NCI-H1417 treated with DMSO at 0.1 percent for 48 hours (cell line): Measurements from ENCODE around the gene FMC1.
"Not testable (repeated sequence)": the region's sequence is repeated elsewhere in the genome, so short reads cannot be mapped to it uniquely, and the experiment has no call there.

Source experiments
- DNase-seq: peaks from one replicate; lab custom pipeline; 2025; lab: John Stamatoyannopoulos, UW

FMC1 gene

DNA sequence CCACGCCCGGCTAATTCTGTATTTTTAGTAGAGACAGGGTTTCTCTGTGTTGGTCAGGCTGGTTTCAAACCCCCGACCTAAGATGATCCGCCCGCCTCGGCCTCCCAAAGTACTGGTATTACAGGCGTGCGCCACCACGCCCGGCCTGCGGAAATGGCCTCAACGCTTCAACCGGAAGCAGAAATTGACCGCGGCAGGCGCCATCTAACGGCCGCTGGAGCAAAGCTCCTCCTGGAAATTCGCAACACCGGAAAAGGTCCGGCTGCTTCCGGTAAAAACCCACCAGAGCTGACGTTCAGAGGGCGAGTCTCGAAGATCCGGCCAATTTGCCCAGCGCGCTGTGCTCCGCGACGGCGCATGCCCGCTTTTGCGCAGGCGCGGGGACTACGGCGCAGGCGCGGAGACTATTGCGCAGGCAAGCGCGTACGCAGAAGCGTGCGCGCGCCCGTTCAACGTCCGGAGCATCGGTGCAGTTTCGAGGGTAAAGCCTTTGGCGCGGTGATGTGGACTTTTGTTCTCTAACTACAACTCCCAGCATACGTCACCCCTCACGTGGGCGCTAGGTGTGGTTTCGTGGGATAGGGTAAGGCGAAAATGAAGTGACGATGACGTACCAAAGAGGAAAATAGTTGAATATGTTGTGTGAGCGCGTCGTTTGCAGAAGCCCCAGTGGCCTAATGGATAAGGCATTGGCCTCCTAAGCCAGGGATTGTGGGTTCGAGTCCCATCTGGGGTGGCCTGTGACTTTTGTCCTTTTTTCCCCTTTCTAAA lies 915 bp upstream of the FMC1 start:
- peak; percentile 99 for DNase-seq

DNA sequence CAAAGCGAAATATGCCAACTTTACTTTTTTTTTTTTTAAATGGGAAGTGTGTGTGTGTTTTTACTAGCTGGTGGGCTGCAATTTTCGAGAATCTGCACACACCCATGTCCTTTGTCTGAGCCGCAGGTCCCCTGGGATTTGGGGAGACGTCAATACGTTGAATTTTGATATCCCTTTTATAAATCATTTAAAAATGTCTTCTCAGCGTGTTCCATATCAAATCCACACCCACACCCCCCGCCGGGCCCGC lies 404 bp upstream of the FMC1 start:
- DNase-seq, result peak; percentile 90

DNA sequence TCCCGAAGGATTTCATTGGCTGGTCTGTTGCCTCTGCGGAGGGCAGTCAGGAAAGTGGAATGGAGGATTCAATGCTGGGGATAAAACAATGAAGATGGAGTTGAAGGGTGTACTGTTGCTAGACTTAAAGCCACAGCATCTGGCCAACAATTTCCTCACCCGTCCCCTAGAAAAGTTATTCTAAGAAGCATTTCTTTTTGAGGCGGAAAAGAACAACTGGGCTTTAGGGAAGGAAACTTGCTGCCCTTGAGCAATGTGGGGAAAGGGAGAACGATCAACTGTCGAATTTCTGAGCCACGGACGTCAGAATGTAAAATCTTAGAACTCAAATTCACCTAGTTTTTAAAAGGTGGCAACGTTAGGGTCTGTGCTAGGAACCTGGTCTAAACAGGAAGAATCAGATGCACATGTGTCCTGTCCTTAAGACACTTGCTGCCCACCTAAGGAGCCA lies 664 bp downstream of the FMC1 start:
- DNase-seq, result no peak

DNA sequence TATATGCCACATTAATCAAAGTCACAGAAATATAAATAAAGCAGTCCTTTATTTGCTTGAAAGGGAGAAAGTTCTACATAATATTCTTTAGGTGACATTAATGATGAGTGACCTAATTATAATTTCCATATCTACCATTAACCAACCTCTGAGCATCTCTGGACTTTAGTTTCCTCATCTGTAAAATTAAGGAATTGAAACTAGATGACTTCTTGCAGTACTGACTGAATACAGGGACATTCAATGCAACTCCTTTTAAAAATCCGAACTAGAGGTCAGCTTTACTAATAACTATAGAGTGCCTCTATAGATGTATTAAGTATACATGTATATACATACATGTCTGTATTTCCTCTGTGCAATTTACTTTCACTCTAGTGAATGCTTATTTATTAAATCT lies 3.9 kb downstream of the FMC1 start:
- DNase-seq, result no peak

DNA sequence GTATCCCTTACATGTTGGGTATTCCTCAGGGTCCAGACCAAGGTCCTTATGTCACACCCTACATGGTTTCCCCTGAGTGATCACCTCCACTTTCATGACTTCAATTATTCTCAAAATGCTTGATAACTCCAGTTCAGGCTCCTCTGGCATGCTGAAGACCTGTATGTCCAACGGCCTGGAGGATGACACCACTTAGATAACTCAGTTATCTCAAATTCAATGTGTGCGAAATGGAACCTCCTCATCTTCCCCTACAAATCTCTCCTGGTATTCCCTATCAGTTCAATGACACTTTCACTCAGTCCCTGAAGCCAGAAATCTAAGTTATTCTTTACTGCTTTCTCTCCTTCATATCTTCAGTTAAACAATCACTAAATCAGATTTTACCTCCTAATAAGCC lies 9.9 kb downstream of the FMC1 start:
- no peak for DNase-seq

DNA sequence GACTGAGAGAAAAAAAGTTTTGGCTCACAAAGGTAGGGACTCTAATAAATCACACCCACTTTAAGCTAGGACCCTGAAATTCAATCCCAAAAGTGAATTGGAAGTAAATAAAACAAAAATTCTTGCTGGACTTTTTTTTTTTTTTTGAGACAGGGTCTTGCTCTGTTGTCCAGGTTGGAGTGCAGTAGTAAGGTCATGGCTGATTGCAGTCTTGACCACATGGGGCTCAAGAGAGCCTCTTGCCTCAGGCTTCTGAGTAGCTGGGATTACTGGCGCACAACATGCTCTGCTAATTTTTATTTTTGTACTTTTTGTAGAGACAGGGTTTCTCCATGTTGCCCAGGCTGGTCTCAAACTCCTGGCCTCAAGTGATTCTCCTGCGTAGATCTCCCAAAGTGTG lies 13.6 kb downstream of the FMC1 start:
- DNase-seq, result no peak

DNA sequence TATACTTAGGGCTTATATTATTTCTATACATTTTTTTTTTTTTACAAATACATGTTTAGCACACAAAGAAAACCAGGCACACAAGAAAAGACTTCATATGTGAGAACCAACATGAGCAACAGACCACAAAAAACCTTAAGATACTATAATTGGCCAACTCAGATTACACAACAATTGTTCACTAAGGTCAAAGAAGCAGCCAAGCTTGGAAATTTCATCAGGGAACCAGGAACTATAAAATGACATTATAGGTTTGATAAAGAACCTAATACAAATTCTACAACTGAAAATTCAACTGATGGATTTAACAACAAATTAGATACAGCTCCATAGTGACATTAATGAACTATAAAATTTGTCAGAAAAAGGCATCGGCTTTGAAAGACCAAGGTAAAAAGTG lies 14.2 kb downstream of the FMC1 start:
- no peak for DNase-seq

DNA sequence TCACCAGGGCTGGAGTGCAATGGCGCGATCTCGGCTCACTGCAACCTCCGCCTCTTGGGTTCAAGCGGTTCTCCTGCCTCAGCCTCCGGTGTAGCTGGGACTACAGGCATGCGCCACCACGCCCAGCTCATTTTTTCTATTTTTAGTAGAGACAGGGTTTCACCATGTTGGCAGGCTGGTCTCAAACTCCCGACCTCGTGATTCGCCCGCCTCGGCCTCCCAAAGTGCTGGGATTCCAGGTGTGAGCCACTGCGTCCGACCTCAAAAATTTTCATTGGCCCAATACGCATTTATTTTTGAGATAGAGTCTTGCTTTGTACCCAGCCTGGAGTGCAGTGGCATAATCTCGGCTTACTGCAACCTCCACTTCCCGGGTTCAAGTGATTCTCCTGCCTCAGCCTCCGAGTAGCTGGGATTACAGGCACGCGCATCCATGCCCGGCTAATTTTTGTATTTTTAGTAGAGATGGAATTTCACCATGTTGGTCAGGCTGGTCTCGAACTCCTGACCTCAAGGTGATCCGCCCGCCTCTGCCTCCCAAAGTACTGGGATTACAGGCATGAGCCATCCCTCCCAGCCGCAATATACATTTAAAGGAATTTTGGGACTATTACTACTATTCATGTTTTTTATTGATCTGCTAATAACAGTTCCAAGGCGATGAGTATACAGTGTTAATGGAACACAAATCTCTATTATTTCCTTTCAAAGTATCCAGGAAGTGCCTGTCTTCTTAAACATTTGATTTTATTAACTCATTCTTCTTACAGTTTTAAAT lies 16.8 kb downstream of the FMC1 start:
- not testable (repeated sequence) for DNase-seq

DNA sequence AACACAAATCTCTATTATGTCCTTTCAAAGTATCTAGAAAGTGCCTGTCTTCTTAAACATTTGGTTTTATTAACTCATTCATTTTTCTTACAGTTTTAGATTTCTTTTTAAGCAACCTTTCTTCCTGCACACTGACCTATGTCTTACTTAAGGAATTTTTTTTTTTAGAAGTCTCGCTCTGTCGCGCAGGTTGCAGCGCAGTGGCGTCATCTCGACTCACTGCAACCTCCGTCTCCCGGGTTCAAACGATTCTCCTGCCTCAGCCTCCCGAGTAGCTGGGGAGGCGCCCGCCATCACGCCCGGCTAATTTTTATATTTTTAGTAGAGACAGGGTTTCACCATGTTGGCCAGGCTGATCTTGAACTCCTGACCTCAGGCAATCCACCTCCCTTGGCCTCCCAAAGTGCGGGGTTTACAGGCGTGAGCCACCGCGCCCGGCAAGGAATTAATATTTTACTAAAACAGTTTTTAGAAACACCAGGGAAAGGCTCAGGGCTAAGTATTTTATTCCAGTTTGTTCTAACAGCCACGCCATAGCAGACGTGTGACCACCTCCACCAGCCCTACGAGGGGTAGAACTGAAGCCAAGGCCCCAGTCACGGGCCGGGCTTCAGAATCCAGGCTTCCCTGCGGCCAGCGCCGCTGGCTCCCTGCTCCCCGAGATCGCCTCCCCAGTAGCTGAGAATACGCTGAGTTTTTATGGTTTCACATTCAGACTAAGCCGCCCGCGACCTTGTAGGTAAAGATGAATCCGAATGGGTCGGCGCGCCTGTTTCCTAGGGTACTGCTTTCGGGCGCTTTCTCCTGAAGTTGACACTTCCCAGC lies 17.6 kb downstream of the FMC1 start:
- peak; percentile 67 for DNase-seq

DNA sequence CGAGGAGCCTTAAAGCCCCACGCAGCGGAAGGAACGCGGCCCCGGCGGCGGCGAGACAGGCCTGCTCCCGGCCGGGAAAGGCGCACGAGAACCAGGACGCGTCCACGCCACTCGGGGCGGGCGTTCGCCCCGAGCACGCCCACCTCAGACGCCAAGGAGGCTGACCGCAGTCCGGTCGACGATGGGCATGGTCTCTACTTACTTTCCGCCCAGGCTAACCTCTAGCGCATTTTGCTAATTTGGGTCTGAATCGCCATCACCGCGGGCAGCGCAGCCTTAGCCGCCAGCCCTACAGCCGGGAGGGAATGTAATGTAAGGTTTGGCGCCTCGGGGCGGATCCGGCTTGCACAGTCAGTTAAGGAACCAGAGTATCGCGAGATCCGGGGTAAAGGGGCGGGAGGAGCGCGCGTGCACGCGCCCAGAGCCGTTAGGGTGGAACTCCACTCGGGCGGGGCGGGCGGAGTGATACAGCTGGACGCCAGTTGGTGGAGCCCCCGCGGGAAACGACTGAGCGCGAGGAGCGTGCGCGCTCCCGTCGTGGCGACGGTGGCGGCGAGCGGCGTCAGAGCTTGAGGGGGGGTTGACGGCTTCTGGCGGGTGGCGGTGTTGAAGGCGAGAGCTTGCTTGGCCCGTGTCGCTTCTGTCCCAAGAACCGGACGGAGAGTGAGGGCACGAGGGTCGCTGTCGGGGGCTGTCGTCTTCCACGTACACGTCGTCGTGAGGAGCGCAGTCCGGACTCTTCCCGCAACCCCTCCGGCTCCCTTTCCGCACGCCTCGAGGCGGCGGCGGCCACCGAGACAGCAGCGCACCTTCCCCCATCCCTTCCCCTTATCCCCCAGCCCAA lies 18.5 kb downstream of the FMC1 start, which contains the start of gene LUC7L2:
TSS of gene LUC7L2 (plus strand) at position 529 of the 844 bp plus-strand sequence. CDS start 368 bp downstream, outside the sequence.
- DNase-seq, result peak; percentile 97

DNA sequence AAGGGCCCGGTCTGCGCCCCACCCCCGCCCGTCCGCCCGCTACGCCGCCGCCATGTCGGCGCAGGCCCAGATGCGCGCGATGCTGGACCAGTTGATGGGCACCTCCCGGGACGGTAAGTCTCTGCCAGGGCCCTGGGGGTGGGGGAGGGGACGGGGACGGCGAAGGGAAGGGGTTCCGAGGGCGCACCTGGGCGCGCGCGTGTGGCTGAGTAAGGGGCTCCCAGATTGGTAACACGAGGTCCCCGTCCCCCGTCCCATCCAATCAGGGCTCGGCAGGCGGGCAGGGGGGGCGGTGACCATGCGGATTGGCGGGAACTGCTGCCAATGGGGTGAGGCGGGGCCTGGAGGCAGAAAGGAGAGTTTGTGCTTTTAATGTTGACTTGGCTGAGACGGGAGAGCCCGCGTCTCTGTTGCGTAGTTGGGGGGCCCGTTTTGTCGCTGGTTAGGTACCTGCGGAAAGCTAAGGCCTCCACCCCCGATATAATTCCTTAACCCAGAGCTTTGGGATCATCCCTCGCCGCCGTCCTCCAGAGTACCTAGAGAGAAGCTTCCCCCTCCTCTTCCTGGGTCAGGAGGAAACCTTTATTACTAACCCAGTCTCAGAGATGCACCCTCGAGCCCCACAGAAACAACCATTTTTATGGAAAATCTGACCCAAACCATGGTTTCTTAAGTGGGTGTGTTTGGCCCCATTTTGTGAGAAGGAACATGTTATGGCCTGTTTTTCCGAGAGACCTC lies 19.2 kb downstream of the FMC1 start:
- peak; percentile 85 for DNase-seq

DNA sequence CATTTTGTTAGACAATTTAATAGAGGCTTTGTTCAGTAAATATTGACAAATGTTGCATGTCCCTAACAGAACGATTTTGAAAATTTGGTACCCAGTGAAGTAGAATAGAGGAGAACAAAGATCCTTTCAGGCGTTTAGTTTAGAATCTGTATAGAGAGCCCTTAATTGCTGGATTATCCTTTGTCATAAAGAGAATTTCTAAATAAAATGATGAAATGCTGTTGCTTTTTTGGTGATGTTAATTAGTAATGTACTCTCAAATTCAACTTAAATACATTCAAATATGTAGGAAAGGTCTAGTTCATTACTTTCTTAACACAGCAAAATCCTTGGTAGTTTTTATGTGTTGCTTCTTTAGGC lies 19.8 kb downstream of the FMC1 start:
- peak; percentile 10 for DNase-seq

DNA sequence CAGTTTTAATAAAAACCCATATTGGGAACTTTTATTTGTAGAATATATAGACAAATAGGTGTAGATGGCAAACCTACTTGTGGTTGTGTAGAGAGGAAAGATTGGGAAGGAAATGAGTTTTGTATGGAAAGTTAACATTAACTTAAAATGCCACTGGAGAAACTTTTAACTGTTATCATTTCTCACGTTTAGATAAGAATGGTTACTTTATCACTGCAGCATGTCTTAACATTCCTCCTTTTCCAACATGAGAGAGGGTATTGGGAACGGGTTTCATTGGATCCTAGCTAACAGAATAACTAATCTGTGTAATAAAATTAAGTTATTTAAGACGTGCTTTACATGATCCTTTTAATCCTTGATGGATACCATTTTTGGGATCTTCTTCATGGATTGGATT lies 20.4 kb downstream of the FMC1 start:
- DNase-seq, result no peak

DNA sequence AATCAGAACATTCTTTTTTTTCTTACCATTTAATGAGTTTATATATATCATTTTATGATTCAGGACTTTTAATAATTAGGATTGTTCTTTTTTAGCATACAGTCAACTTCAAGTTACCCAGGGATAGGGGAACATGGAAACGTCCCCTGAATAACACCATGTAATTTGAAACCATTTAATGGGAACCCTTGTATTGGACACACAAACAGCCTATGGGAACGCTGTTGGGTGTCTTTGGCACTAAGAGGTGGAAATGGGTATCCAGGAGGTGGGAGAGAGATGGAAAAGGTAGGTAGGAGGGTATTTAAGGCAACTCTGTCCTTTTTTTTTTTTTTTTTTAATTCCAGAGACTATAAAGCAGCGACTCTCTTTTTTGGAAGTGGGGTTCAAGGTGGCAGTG lies 21.2 kb downstream of the FMC1 start:
- no peak for DNase-seq

DNA sequence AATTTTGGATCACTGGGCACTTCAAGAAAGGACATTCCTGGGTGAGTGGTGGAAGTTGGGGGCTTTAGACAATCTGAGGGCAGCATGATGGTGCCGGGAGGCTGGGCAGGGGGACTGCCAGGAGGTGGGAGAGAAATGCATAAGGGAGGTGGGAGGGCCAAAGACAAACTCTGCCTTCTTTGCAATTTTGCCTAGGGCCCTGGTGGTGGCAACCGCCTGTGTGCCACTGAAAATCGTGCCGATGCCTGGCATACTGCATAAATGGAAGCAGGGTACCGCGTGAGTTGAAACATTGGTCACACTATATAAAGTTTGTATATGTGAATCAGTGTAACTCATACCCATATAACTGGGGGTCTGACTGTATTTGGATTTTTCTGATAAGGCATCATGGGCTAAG lies 21.8 kb downstream of the FMC1 start:
- DNase-seq, result no peak

DNA sequence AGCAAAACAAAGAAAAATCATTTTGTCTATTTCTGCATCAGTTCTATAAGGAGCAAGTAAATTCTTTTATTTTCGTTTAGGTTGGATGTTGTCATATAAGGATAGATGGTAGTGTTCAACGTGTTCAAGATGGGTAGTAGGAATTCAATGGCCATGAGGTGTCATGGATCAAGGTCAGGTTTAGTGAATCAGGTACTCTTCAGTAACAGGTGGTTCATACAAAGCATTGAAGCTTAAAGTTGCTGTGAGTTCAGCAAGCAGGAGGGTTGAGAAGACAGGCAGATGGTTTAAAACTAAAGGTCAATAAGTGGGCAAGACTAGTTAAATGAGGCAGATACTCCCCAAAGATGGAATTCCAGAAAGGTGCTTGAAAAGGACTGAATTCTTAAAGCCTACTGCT lies 24.2 kb downstream of the FMC1 start:
- no peak for DNase-seq

DNA sequence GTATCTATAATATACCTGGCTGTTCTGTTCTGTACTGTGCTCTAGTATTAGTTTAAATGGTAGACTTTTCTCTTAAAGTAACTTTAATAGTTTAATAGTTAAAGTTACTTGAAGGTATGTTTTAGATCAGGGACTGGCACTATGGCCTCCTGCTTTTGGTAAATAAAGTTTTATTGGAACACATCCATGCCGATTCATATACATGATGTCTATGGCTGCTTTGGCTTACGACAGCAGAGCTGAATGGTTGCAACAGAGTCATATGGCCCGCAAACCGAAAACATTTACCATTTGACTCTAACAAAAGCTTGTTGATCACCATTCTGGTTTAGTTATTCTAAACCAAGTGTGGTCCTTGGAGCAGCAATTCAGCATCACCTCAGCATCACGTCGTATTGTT lies 25.3 kb downstream of the FMC1 start:
- DNase-seq, result no peak

DNA sequence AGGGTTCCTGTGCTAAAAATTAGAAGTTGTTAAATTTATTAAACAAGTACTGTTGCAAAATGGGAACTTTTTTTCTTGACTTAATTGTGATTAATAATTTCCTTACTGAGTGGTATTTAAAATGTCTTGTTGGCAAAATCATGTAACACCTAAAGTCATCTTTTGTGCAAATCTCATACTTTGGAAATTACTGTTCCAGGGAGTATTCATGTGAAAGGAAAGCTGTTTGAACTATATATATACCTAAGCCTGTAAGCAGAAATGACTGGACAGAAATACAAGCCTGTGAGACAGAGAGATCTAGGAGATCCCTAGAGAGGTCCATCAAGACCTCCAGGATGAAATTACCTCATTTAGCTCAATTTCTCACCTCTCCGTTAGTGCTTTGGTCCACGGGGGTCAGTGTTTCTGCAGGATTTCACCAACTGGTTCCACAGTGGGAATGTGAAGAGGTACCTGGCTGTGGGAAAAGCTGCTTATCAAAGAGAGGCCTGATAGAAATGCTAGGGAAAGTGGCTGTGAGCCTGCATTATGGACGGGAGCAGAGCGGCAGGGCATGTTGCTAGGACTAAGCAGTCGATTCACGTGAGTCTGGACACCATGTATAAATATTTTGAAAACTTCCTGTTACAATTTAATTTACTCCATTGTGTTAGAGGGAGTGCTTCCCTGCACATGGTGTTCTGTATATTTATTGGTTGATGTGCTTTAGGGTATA lies 26.5 kb downstream of the FMC1 start:
- no peak for DNase-seq

DNA sequence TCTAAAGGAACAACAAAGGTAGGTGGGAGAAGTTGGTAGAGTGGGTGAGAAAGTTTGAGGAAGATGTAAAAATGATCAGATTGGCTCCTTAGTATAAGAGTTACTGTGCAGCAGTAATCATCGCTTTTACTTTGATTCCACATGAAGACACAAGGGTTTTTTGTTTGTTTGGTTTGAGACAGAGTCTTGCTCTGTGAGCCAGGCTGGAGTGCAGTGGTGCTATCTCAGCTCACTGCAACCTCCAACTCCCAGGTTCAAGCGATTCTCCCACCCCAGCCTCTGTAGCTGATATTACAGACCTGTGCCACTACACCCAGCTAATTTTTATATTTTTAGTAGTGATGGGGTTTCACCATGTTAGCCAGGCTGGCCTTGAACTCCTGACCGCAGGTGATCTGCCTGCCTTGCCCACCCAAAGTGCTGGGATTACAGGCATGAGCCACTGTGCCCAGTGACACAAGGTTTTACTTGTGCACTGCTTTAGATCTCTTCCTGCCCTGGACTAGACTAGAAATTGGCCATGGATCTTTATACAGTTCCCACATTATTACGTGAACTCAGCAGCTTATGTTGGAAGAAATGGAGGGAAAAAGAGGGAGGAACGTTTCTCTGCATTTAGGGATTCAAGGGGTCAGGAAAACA lies 29.3 kb downstream of the FMC1 start:
- no peak for DNase-seq

DNA sequence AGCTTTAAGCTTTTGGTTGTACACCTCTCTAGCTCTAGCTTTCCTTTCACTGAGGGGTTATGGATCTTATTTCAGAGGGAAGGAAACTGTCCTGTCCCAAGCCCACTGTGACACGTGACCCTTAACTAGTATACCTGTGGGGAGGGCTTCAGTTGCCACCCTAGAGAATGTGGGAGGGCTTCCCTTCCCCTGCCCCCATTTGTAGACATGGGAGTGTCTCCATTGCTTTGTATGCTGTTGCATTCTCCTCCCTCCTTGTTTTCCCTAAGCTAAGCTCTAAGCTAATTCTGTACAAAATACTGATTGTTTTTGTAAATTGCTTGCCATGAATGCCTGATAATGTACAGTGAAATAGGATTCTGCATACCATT lies 29.8 kb downstream of the FMC1 start:
- no peak for DNase-seq
